K562 (cell line): ENCODE measurements around the gene WIPF1. TPM values are rescaled to one million over a fixed set of nuclear protein-coding genes. Genes with fewer than 3 reads are reported as not detected.

ENCODE experiments used
- ATAC-seq: fragments of 200-7000 bp; cut with Tn5 transposase; 3 replicates; pipeline ENCODE4 v1.9.1; 2020; ENCODE audit warnings: moderate library complexity
- BruUV-seq: library from RNA; stranded (reverse); fragments of 400-500 nt; replicated peaks from 2 replicates; lab custom pipeline; 2021; lab: Mats Ljungman, UMichigan
- CTCF ChIA-PET: fragments of 300-600 bp; formaldehyde crosslinking; extraction: SDS; loops from one replicate; lab custom pipeline; 2021; ENCODE audit warnings: low intra/inter-chr PET ratio; lab: Yijun Ruan, JAX
- POLR2A ChIA-PET: fragments of 300-600, 350-650 bp; sonication (Branson Sonifier 250); formaldehyde crosslinking; extraction: SDS; loops from one replicate; lab custom pipeline; 2021; ENCODE audit warnings: antibody characterized with exemption, inconsistent platforms; lab: Yijun Ruan, JAX
- DNase-seq, 4 experiments: peaks; one replicate each; pipeline versions ENCODE4 v3.0.0 to v3.0.0-alpha.2; 2011 to 2018; ENCODE audit warnings: low spot score in 3 of 4, mixed read lengths in 3 of 4; ENCODE audit errors: extremely low read depth in 1 of 4
- FAIRE-seq: peaks from 2 replicates; lab custom pipeline; 2011; peaks lifted over from hg19 to GRCh38; lab: Jason Lieb, UNC
- H2AFZ ChIP-seq: 2 replicates; pipeline ENCODE4 v1.6.0; 2011; ENCODE audit warnings: low read depth, low read length, control low read depth, inconsistent platforms
- H3K27ac ChIP-seq: fragments of 200-600 bp; 3 replicates; pipeline ENCODE4 v1.8.0; 2011; ENCODE audit warnings: low read depth, mild to moderate bottlenecking, control low read depth, inconsistent platforms, low read length, moderate library complexity, mixed read lengths; ENCODE audit errors: extremely low read depth
- H3K27me3 ChIP-seq, 2 experiments: fragments of 300-600 bp in 1 of 2; 2 replicates in 1 of 2; 3 replicates in 1 of 2; pipeline versions ENCODE4 v1.6.0 to v1.8.0; 2011; ENCODE audit warnings: inconsistent platforms in 2 of 2, low read length in 2 of 2, mild to moderate bottlenecking in 1 of 2, mixed read lengths in 1 of 2, moderate library complexity in 1 of 2; ENCODE audit not compliant: control insufficient read depth in 2 of 2, insufficient read depth in 2 of 2
- H3K36me3 ChIP-seq: fragments of 300-600 bp; 3 replicates; pipeline ENCODE4 v1.8.0; 2011; ENCODE audit warnings: mild to moderate bottlenecking, low read length, inconsistent platforms; ENCODE audit not compliant: control insufficient read depth, insufficient read depth
- H3K4me1 ChIP-seq, 2 experiments: fragments of 200-600 bp in 1 of 2; replicated peaks in 1 of 2; 2 replicates in 1 of 2; 3 replicates in 1 of 2; pipeline versions ENCODE4 v1.5.1 to v1.8.0; 2011; ENCODE audit warnings: inconsistent platforms in 2 of 2, low read length in 2 of 2, mild to moderate bottlenecking in 1 of 2, mixed read lengths in 1 of 2, moderate library complexity in 1 of 2; ENCODE audit not compliant: control insufficient read depth in 2 of 2, insufficient read depth in 2 of 2
- H3K4me2 ChIP-seq: 2 replicates; pipeline ENCODE4 v1.6.1; 2011; ENCODE audit warnings: low read length, control low read depth, inconsistent platforms, mixed read lengths; ENCODE audit not compliant: insufficient read depth
- H3K4me3 ChIP-seq: fragments of 200-600 bp; sonication (generic), shearing (Covaris generic); 2 replicates; pipeline ENCODE4 v1.5.1; 2016; ENCODE audit warnings: control low read depth, inconsistent platforms
- H3K79me2 ChIP-seq: fragments of 200-600 bp; 3 replicates; pipeline ENCODE4 v1.8.0; 2011; ENCODE audit warnings: low read length, inconsistent platforms; ENCODE audit not compliant: control insufficient read depth, insufficient read depth
- H3K9ac ChIP-seq, 2 experiments: 2 replicates each; pipeline versions ENCODE4 v1.6.0 to v1.6.1; 2011; ENCODE audit warnings: low read depth in 2 of 2, low read length in 2 of 2, control low read depth in 1 of 2, inconsistent platforms in 1 of 2, mild to moderate bottlenecking in 1 of 2, mixed read lengths in 1 of 2; ENCODE audit not compliant: insufficient read depth in 1 of 2
- H3K9me1 ChIP-seq: one replicate; pipeline ENCODE4 v1.6.0; 2011; ENCODE audit warnings: inconsistent platforms, mild to moderate bottlenecking, low read length, moderate library complexity; ENCODE audit not compliant: control insufficient read depth, insufficient read depth
- H3K9me3 ChIP-seq: replicated peaks from 2 replicates; pipeline ENCODE4 v1.5.1; 2011; ENCODE audit warnings: low read depth, low read length, inconsistent platforms; ENCODE audit not compliant: control insufficient read depth, insufficient read depth
- H4K20me1 ChIP-seq: replicated peaks from 2 replicates; pipeline ENCODE4 v1.6.1; 2011; ENCODE audit warnings: low read length, inconsistent platforms, mixed read lengths; ENCODE audit not compliant: control insufficient read depth, insufficient read depth
- CBFA2T3 ChIP-seq: fragments of 450-650 bp; IDR thresholded peaks from 2 replicates; pipeline ENCODE4 v1.6.1; 2017
- CEBPB ChIP-seq: fragments of 450-650 bp; IDR thresholded peaks from 2 replicates; pipeline ENCODE4 v1.6.1; 2016; ENCODE audit warnings: missing genetic modification characterization, missing compliant biosample characterization
- CHAMP1 ChIP-seq: fragments of 450-650 bp; IDR thresholded peaks from 2 replicates; pipeline ENCODE4 v1.6.1; 2016; ENCODE audit warnings: mild to moderate bottlenecking
- CHCHD3 ChIP-seq: fragments of 250-450 bp; sonication (Bioruptor Pico); IDR thresholded peaks from 2 replicates; pipeline ENCODE4 v2.1.2; 2022; ENCODE audit warnings: mild to moderate bottlenecking
- ELF2 ChIP-seq: fragments of 250-450 bp; sonication (Bioruptor Pico); IDR thresholded peaks from 2 replicates; pipeline ENCODE4 v1.5.0; 2021; ENCODE audit warnings: mild to moderate bottlenecking
- EZH2 ChIP-seq: IDR thresholded peaks from 2 replicates; pipeline ENCODE4 v1.6.1; 2012; ENCODE audit warnings: low read depth, mild to moderate bottlenecking, inconsistent platforms, low read length, borderline replicate concordance
- KLF1 ChIP-seq: fragments of 450-650 bp; IDR thresholded peaks from 2 replicates; pipeline ENCODE4 v1.6.1; 2016; ENCODE audit warnings: missing genetic modification characterization, missing compliant biosample characterization
- MAFG ChIP-seq: fragments of 450-650 bp; conservative IDR thresholded peaks from 2 replicates; pipeline ENCODE4 v1.6.1; 2016; ENCODE audit warnings: missing genetic modification characterization, missing compliant biosample characterization
- NR2C1 ChIP-seq, 2 experiments: fragments of 450-650 bp; IDR thresholded peaks; 2 replicates each; pipeline ENCODE4 v1.6.1; 2017; ENCODE audit warnings: mild to moderate bottlenecking in 2 of 2, antibody characterized with exemption in 1 of 2, inconsistent platforms in 1 of 2, missing compliant biosample characterization in 1 of 2, missing genetic modification characterization in 1 of 2
- PYGO2 ChIP-seq: fragments of 450-650 bp; IDR thresholded peaks from 2 replicates; pipeline ENCODE4 v1.6.1; 2016; ENCODE audit warnings: mild to moderate bottlenecking, missing genetic modification characterization, moderate library complexity, missing compliant biosample characterization
- RBM39 ChIP-seq: fragments of 200-400 bp; formaldehyde crosslinking; optimal IDR thresholded peaks from 2 replicates; pipeline ENCODE3; 2018; ENCODE audit warnings: low read depth, low read length
- RUNX1 ChIP-seq: sonication (generic); IDR thresholded peaks from 2 replicates; pipeline ENCODE4 v1.6.1; 2016; ENCODE audit warnings: antibody characterized with exemption, low read depth
- SIX5 ChIP-seq, 2 experiments: IDR thresholded peaks; 2 replicates each; pipeline ENCODE4 v1.6.1; 2011; ENCODE audit warnings: low read length in 2 of 2, borderline replicate concordance in 1 of 2, low read depth in 1 of 2, mild to moderate bottlenecking in 1 of 2, moderate library complexity in 1 of 2; ENCODE audit not compliant: insufficient read depth in 1 of 2
- SMC3 ChIP-seq: conservative IDR thresholded peaks from 2 replicates; pipeline ENCODE4 v1.6.1; 2011; ENCODE audit warnings: low read depth, low read length, improper control_type of control experiment; ENCODE audit not compliant: insufficient read depth
- TAL1 ChIP-seq: fragments of 450-650 bp; IDR thresholded peaks from 2 replicates; pipeline ENCODE4 v1.6.1; 2016; ENCODE audit warnings: mild to moderate bottlenecking
- TEAD4 ChIP-seq, 2 experiments: sonication (generic) in 1 of 2; formaldehyde crosslinking in 1 of 2; IDR thresholded peaks; 2 replicates each; pipeline versions ENCODE4 v1.6.1 to v1.8.0; 2012 to 2022; ENCODE audit warnings: borderline replicate concordance in 1 of 2, inconsistent platforms in 1 of 2, low read length in 1 of 2, mild to moderate bottlenecking in 1 of 2, missing genetic modification reagents in 1 of 2
- U2AF1 ChIP-seq: fragments of 200-400 bp; formaldehyde crosslinking; optimal IDR thresholded peaks from 2 replicates; pipeline ENCODE3; 2017; ENCODE audit warnings: mild to moderate bottlenecking, low read depth, low read length, moderate library complexity
- ZBTB1 ChIP-seq: sonication (generic); formaldehyde crosslinking; IDR thresholded peaks from 2 replicates; pipeline ENCODE4 v1.8.1; 2023; ENCODE audit warnings: missing genetic modification reagents, low read depth, mild to moderate bottlenecking, borderline replicate concordance
- ZKSCAN1 ChIP-seq: fragments of 150-350 bp; IDR thresholded peaks from 2 replicates; pipeline ENCODE4 v1.6.1; 2016; ENCODE audit warnings: low read depth, low read length
- in situ Hi-C: fragments of 300-500 bp; cut with MboI; formaldehyde crosslinking; loops from 4 replicates; pipeline ENCODE4 v1.15.0; 2018; ENCODE audit warnings: inconsistent platforms, mixed read lengths
- intact Hi-C: fragments of 100-400 bp; cut with micrococcal nuclease; formaldehyde crosslinking; loops from 2 replicates; pipeline ENCODE4 v1.14.2; 2022
- polyA plus RNA-seq, 8 experiments: library from polyadenylated mRNA; depleted of rRNA in 4 of 8; stranded (reverse) in 5 of 8; unstranded in 3 of 8; fragments of >200 nt; fragmentation: Nextera tagmentation in 2 of 8; fragmentation: Illumina TruSeq in 1 of 8; extraction: Ambion mirVana in 2 of 8; extraction: Trizol in 1 of 8; gene quantifications; 2 replicates each; pipeline versions ENCODE4 v1.2.1 to v1.2.3, GENCODE V29; 2011 to 2014; ENCODE audit warnings: inconsistent platforms in 1 of 8, missing spikeins in 1 of 8
- total RNA-seq, 7 experiments: library from RNA; depleted of rRNA in 6 of 7; stranded (reverse); fragments of >200 nt in 6 of 7; fragmentation: Illumina TruSeq in 2 of 7; extraction: Trizol in 2 of 7; gene quantifications; 2 replicates each; pipeline versions ENCODE4 v1.2.1 to v1.2.3, GENCODE V29; 2011 to 2021; ENCODE audit warnings: low replicate concordance in 1 of 7
- TF ChIP-seq, protein P1 (sequence below): fragments of 250-450 bp; sonication (Bioruptor Pico); IDR thresholded peaks from 2 replicates; pipeline ENCODE4 v1.9.0; 2021; ENCODE audit warnings: mild to moderate bottlenecking

WIPF1 gene
- total and polyA plus RNA-seq, 9 of the 15 experiments (the other 6 are each of a cell fraction or from before 2014, with no cell fraction given): 0.54 to 4.9 (median 2.4) TPM

GRCh38 chr2:174580951-174581350 is 16.7 kb downstream of the WIPF1 start (continued):
- no peak for TF ChIP-seq SIX5 (IDR thresholded peaks at IDR 0.05; ENCODE audit: borderline replicate concordance in 1 of 2, insufficient read depth in 1 of 2, low read depth in 1 of 2, low read length in 2 of 2)
- no peak for TF ChIP-seq RUNX1
- no peak for TF ChIP-seq ELF2
- TF ChIP-seq ZBTB1 (CRISPR knock-in tag): no peak
- no peak for TF ChIP-seq NR2C1 (IDR thresholded peaks at IDR 0.05)
- no peak for TF ChIP-seq NR2C1 (tag; IDR thresholded peaks at IDR 0.05)
- TF ChIP-seq KLF1 (tag): no peak
- TF ChIP-seq CHAMP1: no peak

- BruUV-seq: no TSS peak
- TF ChIP-seq MAFG (tag): no peak
- TF ChIP-seq ZKSCAN1: no peak
- TF ChIP-seq, protein P1, sequence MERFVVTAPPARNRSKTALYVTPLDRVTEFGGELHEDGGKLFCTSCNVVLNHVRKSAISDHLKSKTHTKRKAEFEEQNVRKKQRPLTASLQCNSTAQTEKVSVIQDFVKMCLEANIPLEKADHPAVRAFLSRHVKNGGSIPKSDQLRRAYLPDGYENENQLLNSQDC: no peak
- TF ChIP-seq CEBPB (tag): peak; percentile 87
- TF ChIP-seq RBM39: no peak
- no peak for TF ChIP-seq PYGO2 (tag)
- no peak for TF ChIP-seq TAL1
- TF ChIP-seq CBFA2T3: no peak
- TF ChIP-seq CHCHD3: no peak
- peak; percentile 31; the same call in 1 of the 2 replicates for TF ChIP-seq TEAD4 (IDR thresholded peaks at IDR 0.05; ENCODE audit: low read length)
- TF ChIP-seq TEAD4 (CRISPR knock-in tag; IDR thresholded peaks at IDR 0.05; ENCODE audit: borderline replicate concordance): no peak
- TF ChIP-seq U2AF1: no peak
- no peak for TF ChIP-seq EZH2
- 0 out of 2 replicates have a peak, but pooled peaks have one; percentile 21 for TF ChIP-seq SMC3
These were observed 19.5 kb downstream of the WIPF1 start for GRCh38 chr2:174577967-174578589.

More at GRCh38 chr2:174577967-174578589, 19.5 kb downstream of the WIPF1 start:
- Histone ChIP-seq H2AFZ (no peak overlapping the region), H3K9me3 (no peaks in the 10 kb centered on the region), H4K20me1 (no peaks in the 10 kb centered on the region), H3K27ac (no peak overlapping the region), H3K4me3 (no peak overlapping the region), H3K36me3 (no peaks in the 10 kb centered on the region), H3K79me2 (no peaks in the 10 kb centered on the region), H3K9ac (no peak overlapping the region), H3K27me3 (no peaks in the 10 kb centered on the region), H3K4me2 (no peak overlapping the region), H3K4me1 (no peaks in the 10 kb centered on the region), H3K9me1 (no peaks in the 10 kb centered on the region)
- ChIA-PET POLR2A (interaction anchor here (1.0 kb wide), 1 partner anchor 9 kb away, joined by 3 read pairs; no protein-coding TSS in a partner anchor), CTCF (interaction anchor here (0.9 kb wide), 1 partner anchor 110 kb away, joined by 4 read pairs; no protein-coding TSS in a partner anchor)
- peak; percentile 72 for FAIRE-seq
- in situ Hi-C loops (no loop called here), intact Hi-C loops (loop anchor here (1.0 to 2.0 kb wide), 2 partner anchors 17 to 110 kb away; no protein-coding TSS in a partner anchor)
- ATAC-seq: peak; percentile 72
- DNase-seq: peak in 1 of 4 experiments; percentile 44
